HCT116 (cell line): ENCODE results near the gene STAT6. TPM values are rescaled to one million over a fixed set of nuclear protein-coding genes. Genes with fewer than 3 reads are reported as not detected.

Source experiments
- ATAC-seq: fragments of 200-7000 bp; cut with Tn5 transposase; 2 replicates; pipeline ENCODE4 v1.9.1; 2020; ENCODE audit warnings: mild to moderate bottlenecking, moderate library complexity
- BruUV-seq: library from RNA; stranded (reverse); fragments of 400-500 nt; replicated peaks from 2 replicates; lab custom pipeline; 2021; lab: Mats Ljungman, UMichigan
- CTCF ChIA-PET: fragments of 300-600 bp; sonication (Branson Sonifier 250); formaldehyde crosslinking; loops from one replicate; lab custom pipeline; 2021; ENCODE audit warnings: antibody characterized with exemption; lab: Charles Lee
- POLR2A ChIA-PET: fragments of 300-600, 350-600 bp; sonication (Branson Sonifier 250); formaldehyde crosslinking; loops from one replicate; lab custom pipeline; 2021; ENCODE audit warnings: antibody characterized with exemption; lab: Charles Lee
- RAD21 ChIA-PET, 2 experiments: fragments of 300-600 bp; sonication (Branson Sonifier 250); formaldehyde crosslinking; loops; one replicate each; lab custom pipeline; 2023; ENCODE audit warnings: low total read pairs in 2 of 2; ENCODE audit not compliant: uncharacterized antibody in 2 of 2, unreplicated experiment in 2 of 2, low non-redundant PET in 1 of 2; lab: Charles Lee
- DNase-seq: peaks from one replicate; pipeline ENCODE4 v3.0.0-alpha.2; 2010; ENCODE audit warnings: low read depth, low spot score
- H2AFZ ChIP-seq: fragments of 200-600 bp; shearing (Covaris generic), sonication (generic); 2 replicates; pipeline ENCODE4 v1.6.1; 2017; ENCODE audit warnings: low read depth, mixed run types, mixed read lengths, antibody characterized with exemption, low read length; ENCODE audit not compliant: poor library complexity, severe bottlenecking
- H3K27ac ChIP-seq: 2 replicates; pipeline ENCODE4 v1.5.1; 2012; ENCODE audit warnings: low read depth, low read length
- H3K27me3 ChIP-seq: fragments of 200-600 bp; sonication (generic); 2 replicates; pipeline ENCODE4 v1.6.1; 2016; ENCODE audit warnings: mixed run types, low read length, mixed read lengths; ENCODE audit not compliant: insufficient read depth
- H3K36me3 ChIP-seq, 2 experiments: fragments of 200-500 bp in 1 of 2; fragments of 200-600 bp in 1 of 2; sonication (Bioruptor generic) in 1 of 2; sonication (generic) in 1 of 2; 2 replicates each; pipeline versions ENCODE4 v1.5.1 to v1.6.1; 2014 to 2016; ENCODE audit warnings: low read length in 2 of 2, inconsistent platforms in 1 of 2, mixed read lengths in 1 of 2, mixed run types in 1 of 2; ENCODE audit not compliant: insufficient read depth in 2 of 2, control insufficient read depth in 1 of 2
- H3K4me1 ChIP-seq, 2 experiments: fragments of 200-600 bp in 1 of 2; sonication (generic) in 1 of 2; 2 replicates each; pipeline versions ENCODE4 v1.5.1 to v1.6.1; 2012 to 2017; ENCODE audit warnings: low read length in 2 of 2, inconsistent platforms in 1 of 2, mild to moderate bottlenecking in 1 of 2, mixed read lengths in 1 of 2, mixed run types in 1 of 2, moderate library complexity in 1 of 2; ENCODE audit not compliant: insufficient read depth in 2 of 2, control insufficient read depth in 1 of 2
- H3K4me2 ChIP-seq: fragments of 200-600 bp; sonication (generic); 2 replicates; pipeline ENCODE4 v1.6.1; 2017; ENCODE audit warnings: mixed run types, low read length, mixed read lengths
- H3K4me3 ChIP-seq, 2 experiments: fragments of 200-600 bp in 1 of 2; sonication (generic) in 1 of 2; replicated peaks in 1 of 2; 2 replicates each; pipeline ENCODE4 v1.5.1; 2011 to 2016; ENCODE audit warnings: low read length in 2 of 2, control low read depth in 1 of 2, low read depth in 1 of 2, mild to moderate bottlenecking in 1 of 2, mixed read lengths in 1 of 2, mixed run types in 1 of 2
- H3K79me2 ChIP-seq: fragments of 200-600 bp; sonication (generic); 2 replicates; pipeline ENCODE4 v1.6.1; 2017; ENCODE audit warnings: mild to moderate bottlenecking, mixed run types, low read length, moderate library complexity, mixed read lengths; ENCODE audit not compliant: insufficient read depth
- H3K9ac ChIP-seq: fragments of 200-600 bp; sonication (generic); 2 replicates; pipeline ENCODE4 v1.6.1; 2016; ENCODE audit warnings: low read length, mixed read lengths
- H3K9me2 ChIP-seq: fragments of 200-600 bp; sonication (generic), shearing (Covaris generic); 2 replicates; pipeline ENCODE4 v1.6.1; 2017; ENCODE audit warnings: mixed run types, mild to moderate bottlenecking, moderate library complexity; ENCODE audit not compliant: insufficient read depth
- H3K9me3 ChIP-seq, 2 experiments: fragments of 200-500 bp in 1 of 2; fragments of 200-600 bp in 1 of 2; sonication (Bioruptor generic) in 1 of 2; sonication (generic) in 1 of 2; 2 replicates each; pipeline ENCODE4 v1.6.1; 2014 to 2017; ENCODE audit warnings: low read length in 2 of 2, mixed read lengths in 2 of 2, inconsistent platforms in 1 of 2, low read depth in 1 of 2, mild to moderate bottlenecking in 1 of 2, mixed run types in 1 of 2, moderate library complexity in 1 of 2; ENCODE audit not compliant: control insufficient read depth in 1 of 2, insufficient read depth in 1 of 2
- H4K20me1 ChIP-seq: fragments of 200-600 bp; sonication (generic), shearing (Covaris generic); 2 replicates; pipeline ENCODE4 v1.6.1; 2017; ENCODE audit warnings: mixed run types, mild to moderate bottlenecking, moderate library complexity; ENCODE audit not compliant: insufficient read depth
- ATF3 ChIP-seq: IDR thresholded peaks from 2 replicates; pipeline ENCODE4 v1.6.1; 2012
- CBX3 ChIP-seq: IDR thresholded peaks from 2 replicates; pipeline ENCODE4 v1.6.1; 2012; ENCODE audit warnings: low read depth
- EGR1 ChIP-seq: IDR thresholded peaks from 2 replicates; pipeline ENCODE4 v1.6.1; 2012; ENCODE audit warnings: low read depth
- FOSL1 ChIP-seq: IDR thresholded peaks from 2 replicates; pipeline ENCODE4 v1.6.1; 2012; ENCODE audit warnings: low read depth
- POLR2A ChIP-seq: IDR thresholded peaks from 2 replicates; pipeline ENCODE4 v1.7.0; 2011; ENCODE audit warnings: borderline replicate concordance; ENCODE audit not compliant: insufficient read depth, insufficient read length; ENCODE audit errors: extremely low read depth
- POLR2AphosphoS5 ChIP-seq: IDR thresholded peaks from 2 replicates; pipeline ENCODE4 v1.6.1; 2011; ENCODE audit warnings: mild to moderate bottlenecking, low read depth, low read length, moderate library complexity
- RAD21 ChIP-seq: IDR thresholded peaks from 2 replicates; pipeline ENCODE4 v1.6.1; 2012; ENCODE audit warnings: low read depth, mild to moderate bottlenecking
- SIN3A ChIP-seq: IDR thresholded peaks from 2 replicates; pipeline ENCODE4 v1.6.1; 2012; ENCODE audit warnings: low read depth
- YY1 ChIP-seq: IDR thresholded peaks from 2 replicates; pipeline ENCODE4 v1.6.1; 2011; ENCODE audit warnings: low read length, low read depth, moderate library complexity, mild to moderate bottlenecking; ENCODE audit not compliant: insufficient replicate concordance; ENCODE audit errors: extremely low read depth
- ZNF274 ChIP-seq: fragments of 200-500 bp; sonication (Bioruptor generic); IDR thresholded peaks from 2 replicates; pipeline ENCODE4 v1.6.1; 2014; ENCODE audit warnings: mild to moderate bottlenecking, low read depth, low read length, inconsistent platforms
- intact Hi-C: fragments of 100-400 bp; cut with micrococcal nuclease; formaldehyde crosslinking; loops from 2 replicates; pipeline ENCODE4 v1.10.0; 2022
- total RNA-seq: library from RNA; stranded (reverse); gene quantifications from one replicate; pipeline ENCODE4 v1.2.1, GENCODE V29; 2021; ENCODE audit not compliant: unreplicated experiment
- TF ChIP-seq, protein P1 (sequence below): IDR thresholded peaks from 2 replicates; pipeline ENCODE4 v1.6.1; 2012; ENCODE audit warnings: low read depth
- TF ChIP-seq, protein P2 (sequence below), 3 experiments: fragments of 200-600 bp in 1 of 3; sonication (generic) in 1 of 3; IDR thresholded peaks in 2 of 3; conservative IDR thresholded peaks in 1 of 3; 2 replicates each; pipeline ENCODE4 v1.5.1; 2012 to 2017; ENCODE audit warnings: low read depth in 2 of 3, low read length in 2 of 3, antibody characterized with exemption in 1 of 3, borderline replicate concordance in 1 of 3, control low read depth in 1 of 3, mild to moderate bottlenecking in 1 of 3, mixed read lengths in 1 of 3, mixed run types in 1 of 3, moderate library complexity in 1 of 3; ENCODE audit not compliant: insufficient read depth in 1 of 3

STAT6 gene
- total RNA-seq, 1 experiment from 2014 or later, result 78.5 TPM

DNA sequence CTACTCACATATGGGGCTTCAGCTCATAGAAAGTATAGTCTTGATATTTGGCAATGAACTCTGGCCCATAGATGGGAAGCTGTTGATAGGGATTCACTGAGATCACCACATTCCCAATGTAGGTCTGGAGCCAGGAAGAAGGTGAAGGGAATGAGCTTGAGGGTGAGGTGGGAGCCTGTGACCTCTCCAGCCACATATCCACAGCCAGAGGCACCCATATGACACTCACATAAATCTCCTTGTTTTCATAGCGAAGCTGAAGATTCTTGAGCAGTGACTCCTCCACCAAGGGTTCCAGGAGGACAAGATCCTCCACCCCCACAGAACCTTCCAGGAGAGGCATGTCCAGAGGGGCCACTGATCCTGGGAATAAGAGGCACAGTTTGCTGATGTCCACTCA, 63.2 kb downstream of the STAT6 start:
- intact Hi-C loops, result no loop called here
- Histone ChIP-seq H3K4me2 (peak overlapping the region; percentile 8; the same call in 1 of the 2 replicates), H3K4me3 (no peak overlapping the region), H3K27ac (no peak overlapping the region), H3K36me3 (no peaks in the 10 kb centered on the region), H2AFZ (no peak overlapping the region), H3K9me2 (no peaks in the 10 kb centered on the region), H3K9ac (no peak overlapping the region), H4K20me1 (no peaks in the 10 kb centered on the region), H3K27me3 (peaks cover 5% of the 10 kb centered on the region; the same call in 1 of the 2 replicates), H3K9me3 (no peaks in the 10 kb centered on the region), H3K4me1 (peaks cover 4 to 26% of the 10 kb centered on the region in 2 experiments), H3K79me2 (no peaks in the 10 kb centered on the region)
- POLR2A ChIA-PET, result interaction anchor here (1.5 kb wide), 1 partner anchor 40 kb away, joined by 3 read pairs; no protein-coding TSS in a partner anchor
- BruUV-seq, result no TSS peak
- ATAC-seq (no peak), DNase-seq (no peak)
- RAD21 ChIA-PET, result no interaction called here
- TF ChIP-seq CBX3 (no peak), RAD21 (no peak), EGR1 (no peak), SIN3A (no peak), ZNF274 (no peak), POLR2A (no peak)
- CTCF ChIA-PET, result no interaction called here

- Histone ChIP-seq H3K9ac (no peak overlapping the region), H3K4me3 (no peak overlapping the region), H3K79me2 (no peaks in the 10 kb centered on the region), H4K20me1 (no peaks in the 10 kb centered on the region), H3K9me2 (no peaks in the 10 kb centered on the region), H3K4me1 (peaks cover 4 to 26% of the 10 kb centered on the region in 2 experiments), H3K27ac (no peak overlapping the region), H2AFZ (no peak overlapping the region), H3K27me3 (peaks cover 6% of the 10 kb centered on the region; the same call in 1 of the 2 replicates), H3K4me2 (no peak overlapping the region), H3K9me3 (no peaks in the 10 kb centered on the region), H3K36me3 (no peaks in the 10 kb centered on the region)
- ChIA-PET CTCF (no interaction called here), RAD21 (no interaction called here), POLR2A (interaction anchor here (1.5 kb wide), 1 partner anchor 41 kb away, joined by 3 read pairs; no protein-coding TSS in a partner anchor)
- DNase-seq (no peak), ATAC-seq (no peak)
- intact Hi-C loops, result no loop called here
- no TSS peak for BruUV-seq
- TF ChIP-seq CBX3 (no peak), FOSL1 (no peak), RAD21 (no peak), ATF3 (no peak), SIN3A (no peak), POLR2AphosphoS5 (no peak), YY1 (no peak)
- TF ChIP-seq, protein P1, sequence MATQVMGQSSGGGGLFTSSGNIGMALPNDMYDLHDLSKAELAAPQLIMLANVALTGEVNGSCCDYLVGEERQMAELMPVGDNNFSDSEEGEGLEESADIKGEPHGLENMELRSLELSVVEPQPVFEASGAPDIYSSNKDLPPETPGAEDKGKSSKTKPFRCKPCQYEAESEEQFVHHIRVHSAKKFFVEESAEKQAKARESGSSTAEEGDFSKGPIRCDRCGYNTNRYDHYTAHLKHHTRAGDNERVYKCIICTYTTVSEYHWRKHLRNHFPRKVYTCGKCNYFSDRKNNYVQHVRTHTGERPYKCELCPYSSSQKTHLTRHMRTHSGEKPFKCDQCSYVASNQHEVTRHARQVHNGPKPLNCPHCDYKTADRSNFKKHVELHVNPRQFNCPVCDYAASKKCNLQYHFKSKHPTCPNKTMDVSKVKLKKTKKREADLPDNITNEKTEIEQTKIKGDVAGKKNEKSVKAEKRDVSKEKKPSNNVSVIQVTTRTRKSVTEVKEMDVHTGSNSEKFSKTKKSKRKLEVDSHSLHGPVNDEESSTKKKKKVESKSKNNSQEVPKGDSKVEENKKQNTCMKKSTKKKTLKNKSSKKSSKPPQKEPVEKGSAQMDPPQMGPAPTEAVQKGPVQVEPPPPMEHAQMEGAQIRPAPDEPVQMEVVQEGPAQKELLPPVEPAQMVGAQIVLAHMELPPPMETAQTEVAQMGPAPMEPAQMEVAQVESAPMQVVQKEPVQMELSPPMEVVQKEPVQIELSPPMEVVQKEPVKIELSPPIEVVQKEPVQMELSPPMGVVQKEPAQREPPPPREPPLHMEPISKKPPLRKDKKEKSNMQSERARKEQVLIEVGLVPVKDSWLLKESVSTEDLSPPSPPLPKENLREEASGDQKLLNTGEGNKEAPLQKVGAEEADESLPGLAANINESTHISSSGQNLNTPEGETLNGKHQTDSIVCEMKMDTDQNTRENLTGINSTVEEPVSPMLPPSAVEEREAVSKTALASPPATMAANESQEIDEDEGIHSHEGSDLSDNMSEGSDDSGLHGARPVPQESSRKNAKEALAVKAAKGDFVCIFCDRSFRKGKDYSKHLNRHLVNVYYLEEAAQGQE, result no peak
- TF ChIP-seq, protein P2, sequence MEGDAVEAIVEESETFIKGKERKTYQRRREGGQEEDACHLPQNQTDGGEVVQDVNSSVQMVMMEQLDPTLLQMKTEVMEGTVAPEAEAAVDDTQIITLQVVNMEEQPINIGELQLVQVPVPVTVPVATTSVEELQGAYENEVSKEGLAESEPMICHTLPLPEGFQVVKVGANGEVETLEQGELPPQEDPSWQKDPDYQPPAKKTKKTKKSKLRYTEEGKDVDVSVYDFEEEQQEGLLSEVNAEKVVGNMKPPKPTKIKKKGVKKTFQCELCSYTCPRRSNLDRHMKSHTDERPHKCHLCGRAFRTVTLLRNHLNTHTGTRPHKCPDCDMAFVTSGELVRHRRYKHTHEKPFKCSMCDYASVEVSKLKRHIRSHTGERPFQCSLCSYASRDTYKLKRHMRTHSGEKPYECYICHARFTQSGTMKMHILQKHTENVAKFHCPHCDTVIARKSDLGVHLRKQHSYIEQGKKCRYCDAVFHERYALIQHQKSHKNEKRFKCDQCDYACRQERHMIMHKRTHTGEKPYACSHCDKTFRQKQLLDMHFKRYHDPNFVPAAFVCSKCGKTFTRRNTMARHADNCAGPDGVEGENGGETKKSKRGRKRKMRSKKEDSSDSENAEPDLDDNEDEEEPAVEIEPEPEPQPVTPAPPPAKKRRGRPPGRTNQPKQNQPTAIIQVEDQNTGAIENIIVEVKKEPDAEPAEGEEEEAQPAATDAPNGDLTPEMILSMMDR (IDR thresholded peaks at IDR 0.05 in 2 of 3, conservative IDR thresholded peaks at IDR 0.05 in 1 of 3; ENCODE audit: borderline replicate concordance in 1 of 3, insufficient read depth in 1 of 3, low read depth in 2 of 3, low read length in 2 of 3), result no peak
Measured at GRCh38 chr12:57046947-57047890, 63.9 kb downstream of the STAT6 start.
